PFSK-1 (cell line): ENCODE data around the gene CDPF1.

Source experiments
- FOXP2 ChIP-seq: optimal IDR thresholded peaks from 2 replicates; pipeline ENCODE3; 2011; ENCODE audit warnings: borderline replicate concordance, control low read depth, inconsistent platforms; ENCODE audit not compliant: insufficient read depth; ENCODE audit errors: extremely low read length, extremely low read depth
- POLR2AphosphoS5 ChIP-seq: IDR thresholded peaks from 2 replicates; pipeline ENCODE4 v1.6.1; 2012; ENCODE audit warnings: low read depth, mild to moderate bottlenecking, control low read depth, low read length, moderate library complexity
- REST ChIP-seq, 2 experiments: IDR thresholded peaks; 2 replicates each; pipeline versions ENCODE4 v1.6.1 to v1.8.0; 2011 to 2012; ENCODE audit warnings: low read depth in 2 of 2, low read length in 2 of 2, control low read depth in 1 of 2, inconsistent platforms in 1 of 2, mild to moderate bottlenecking in 1 of 2, moderate library complexity in 1 of 2; ENCODE audit not compliant: insufficient read depth in 1 of 2
- SIN3A ChIP-seq: IDR thresholded peaks from 2 replicates; pipeline ENCODE4 v1.6.1; 2012; ENCODE audit warnings: mild to moderate bottlenecking, low read length, moderate library complexity, borderline replicate concordance; ENCODE audit not compliant: insufficient read depth
- TAF1 ChIP-seq: IDR thresholded peaks from 2 replicates; pipeline ENCODE4 v1.6.1; 2012; ENCODE audit warnings: low read length, control low read depth, borderline replicate concordance; ENCODE audit not compliant: insufficient read depth

Gene CDPF1

GRCh38 chr22:46246178-46246577 lies 3.9 kb downstream of the CDPF1 start:
- TF ChIP-seq FOXP2 (no peak), REST (IDR thresholded peaks at IDR 0.05; ENCODE audit: insufficient read depth in 1 of 2, low read depth in 2 of 2, low read length in 2 of 2) (no peak), POLR2AphosphoS5 (no peak), SIN3A (no peak), TAF1 (no peak)

DNA sequence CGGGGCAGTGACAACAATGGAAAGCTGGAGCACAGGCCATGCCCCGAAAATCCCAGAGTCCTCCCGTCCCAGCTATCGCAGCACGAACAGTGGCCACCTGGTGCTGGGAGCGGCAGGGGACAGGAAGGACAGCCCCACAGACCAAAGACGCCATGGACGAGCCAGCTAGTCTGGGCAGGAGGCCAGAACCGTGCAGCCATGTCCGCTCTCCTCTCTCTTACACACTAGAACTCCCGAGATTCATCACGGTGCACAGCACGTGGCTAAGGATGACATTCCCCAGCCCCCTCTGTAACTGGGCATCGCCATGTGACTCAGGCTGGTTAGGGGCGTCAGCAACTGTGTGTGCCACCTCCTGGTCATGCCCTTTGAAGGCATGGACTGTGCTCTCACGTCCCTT lies 4.6 kb downstream of the CDPF1 start:
- no peak for TF ChIP-seq SIN3A

DNA sequence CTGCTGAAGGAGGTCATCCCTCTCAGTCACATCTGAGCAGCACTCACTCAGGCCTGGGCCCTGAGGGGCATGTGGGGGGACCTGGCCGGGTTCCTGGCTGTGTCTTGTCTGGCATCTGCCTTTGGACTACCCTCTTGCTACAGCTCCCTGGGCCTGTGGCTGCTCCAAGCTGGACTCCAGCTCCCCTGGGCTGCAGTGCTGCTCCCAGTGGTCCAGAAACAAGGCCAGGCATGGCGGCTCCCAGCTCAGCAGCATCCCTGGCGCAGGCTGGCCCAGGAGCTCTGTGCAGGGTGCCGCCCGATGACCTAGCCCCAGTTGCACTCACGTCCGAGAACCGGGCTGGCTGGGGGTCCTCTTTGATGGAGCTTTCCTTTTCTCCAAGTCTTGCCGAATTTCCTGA lies 5.3 kb downstream of the CDPF1 start:
- TF ChIP-seq REST (IDR thresholded peaks at IDR 0.05; ENCODE audit: insufficient read depth in 1 of 2, low read depth in 2 of 2, low read length in 2 of 2) (no peak), SIN3A (no peak), TAF1 (no peak), FOXP2 (no peak), POLR2AphosphoS5 (no peak)

- TF ChIP-seq TAF1 (no peak), REST (IDR thresholded peaks at IDR 0.05; ENCODE audit: insufficient read depth in 1 of 2, low read depth in 2 of 2, low read length in 2 of 2) (no peak), POLR2AphosphoS5 (no peak), FOXP2 (no peak), SIN3A (no peak)
Observed at GRCh38 chr22:46242076-46242475, 8.0 kb downstream of the CDPF1 start.

DNA sequence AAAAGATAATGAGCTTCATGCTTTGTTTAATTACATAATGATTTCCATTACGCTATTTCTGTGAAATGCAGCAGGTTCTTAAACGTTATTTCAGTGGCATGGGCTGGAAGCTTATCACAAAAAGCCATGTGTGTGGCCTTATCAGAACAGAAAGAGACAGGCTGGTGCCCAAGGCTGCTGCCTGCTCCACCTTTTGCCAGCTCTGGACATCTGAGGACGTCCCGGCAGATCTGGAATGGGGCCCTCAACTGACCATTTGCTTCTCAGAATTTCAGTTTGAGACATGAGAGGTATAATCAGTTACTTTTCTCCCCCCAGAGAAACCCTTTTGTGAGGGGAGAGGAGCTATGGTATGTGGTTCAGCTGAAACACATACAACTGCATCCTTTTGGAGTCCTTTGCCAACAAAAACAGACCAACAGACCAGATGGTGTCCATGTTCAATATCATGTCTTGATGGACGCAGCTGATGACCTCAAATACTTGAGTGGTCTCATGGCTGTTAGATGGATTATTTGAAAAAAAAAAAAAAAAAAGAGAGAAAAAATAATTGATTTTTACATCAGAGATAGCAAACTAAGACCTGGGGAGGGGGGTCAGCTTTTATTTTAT lies 8.6 kb downstream of the CDPF1 start:
- TF ChIP-seq POLR2AphosphoS5, result no peak
- no peak for TF ChIP-seq REST (IDR thresholded peaks at IDR 0.05; ENCODE audit: insufficient read depth in 1 of 2, low read depth in 2 of 2, low read length in 2 of 2)
- TF ChIP-seq TAF1, result no peak
- TF ChIP-seq FOXP2, result no peak
- TF ChIP-seq SIN3A, result no peak
